T-helper 17 cell (primary cell): ENCODE data around the gene MUSTN1. TPM values are rescaled to one million over a fixed set of nuclear protein-coding genes. Genes with fewer than 3 reads are reported as not detected.

Experiments
- ATAC-seq: fragments of 150-1000 bp; cut with Tn5 transposase; 2 replicates; pipeline ENCODE4 v1.10.0; 2021; ENCODE audit warnings: mild to moderate bottlenecking, moderate library complexity
- DNase-seq, 3 donors: peaks; one replicate each; pipeline versions ENCODE4 v3.0.0 to v3.0.0-alpha.2; 2020 to 2021
- H3K9me3 ChIP-seq: one replicate; pipeline ENCODE4 v1.7.0; 2013; ENCODE audit warnings: low read length, mild to moderate bottlenecking; ENCODE audit not compliant: control insufficient read depth, poor library complexity, severe bottlenecking
- H3K27ac Mint-ChIP-seq: one replicate; pipeline ENCODE4 v1.8.0; 2022; ENCODE audit warnings: mild to moderate bottlenecking, moderate library complexity, mixed read lengths
- H3K27me3 Mint-ChIP-seq: one replicate; pipeline ENCODE4 v1.8.0; 2022; ENCODE audit warnings: mixed read lengths
- H3K36me3 Mint-ChIP-seq: one replicate; pipeline ENCODE4 v1.8.0; 2022; ENCODE audit warnings: low read depth, mixed read lengths
- H3K4me1 Mint-ChIP-seq: one replicate; pipeline ENCODE4 v1.8.0; 2022; ENCODE audit warnings: mild to moderate bottlenecking, mixed read lengths
- H3K4me3 Mint-ChIP-seq: one replicate; pipeline ENCODE4 v1.8.0; 2022; ENCODE audit warnings: mild to moderate bottlenecking, moderate library complexity, mixed read lengths
- total RNA-seq, 4 donors: library from RNA in 2 of 4; stranded (reverse) in 2 of 4; gene quantifications; one replicate each; pipeline ENCODE4 v1.2.3 and lab custom pipeline; 2022 to 2026

The MUSTN1 gene
- total RNA-seq, 2 donors from 2014 or later: 12.3 to 16.0 TPM

DNA sequence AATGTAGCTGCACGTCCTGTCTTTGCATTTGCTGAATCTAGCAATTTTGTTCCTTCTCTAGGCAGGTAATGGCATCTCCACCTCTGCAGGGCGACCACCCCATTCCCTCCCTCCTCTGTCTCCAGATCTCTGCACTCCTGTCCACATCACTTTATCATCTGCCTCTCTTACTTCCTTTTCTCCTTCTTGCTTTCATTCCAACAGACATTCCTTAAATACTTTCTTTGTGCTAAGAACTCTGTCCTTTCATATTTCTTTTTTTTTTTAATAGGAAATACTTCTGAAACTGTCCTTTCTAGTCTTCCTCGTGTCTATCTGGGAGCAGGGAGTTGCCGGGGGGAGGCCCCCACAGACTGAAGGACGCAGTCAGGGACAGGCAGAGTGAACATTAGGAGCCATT is 33.0 kb downstream of the MUSTN1 start:
- no peak for ATAC-seq
- Mint-ChIP-seq H3K27ac (no peak overlapping the region), H3K4me1 (peaks cover 2% of the 10 kb centered on the region), H3K36me3 (no peaks in the 10 kb centered on the region), H3K4me3 (no peak overlapping the region), H3K27me3 (peaks cover 7% of the 10 kb centered on the region)
- DNase-seq: no peak
- H3K9me3 ChIP-seq: no peaks in the 10 kb centered on the region

- H3K9me3 ChIP-seq: no peaks in the 10 kb centered on the region
- H3K36me3 Mint-ChIP-seq: no peaks in the 10 kb centered on the region
- H3K27ac Mint-ChIP-seq: no peak overlapping the region
- H3K27me3 Mint-ChIP-seq: peaks cover 7% of the 10 kb centered on the region
- no peak overlapping the region for H3K4me3 Mint-ChIP-seq
- no peak for DNase-seq
- no peak for ATAC-seq
- peaks cover 4% of the 10 kb centered on the region for H3K4me1 Mint-ChIP-seq
Observed at GRCh38 chr3:52800079-52800478, 34.7 kb downstream of the MUSTN1 start.

GRCh38 chr3:52798978-52799476 is 35.8 kb downstream of the MUSTN1 start:
- Mint-ChIP-seq H3K36me3 (no peaks in the 10 kb centered on the region), H3K4me1 (peaks cover 4% of the 10 kb centered on the region), H3K4me3 (no peak overlapping the region), H3K27ac (no peak overlapping the region), H3K27me3 (peaks cover 7% of the 10 kb centered on the region)
- no peak for ATAC-seq
- no peak for DNase-seq
- H3K9me3 ChIP-seq: no peaks in the 10 kb centered on the region

GRCh38 chr3:52798376-52798977 is 36.3 kb downstream of the MUSTN1 start:
- ATAC-seq: no peak
- no peaks in the 10 kb centered on the region for H3K9me3 ChIP-seq
- Mint-ChIP-seq H3K4me1 (peaks cover 4% of the 10 kb centered on the region), H3K27me3 (peaks cover 7% of the 10 kb centered on the region), H3K36me3 (no peaks in the 10 kb centered on the region), H3K4me3 (no peak overlapping the region), H3K27ac (no peak overlapping the region)
- DNase-seq: no peak

- Mint-ChIP-seq H3K36me3 (no peaks in the 10 kb centered on the region), H3K4me1 (peaks cover 2% of the 10 kb centered on the region), H3K27me3 (peaks cover 7% of the 10 kb centered on the region), H3K27ac (no peak overlapping the region), H3K4me3 (no peak overlapping the region)
- ATAC-seq (no peak), DNase-seq (no peak)
- no peaks in the 10 kb centered on the region for H3K9me3 ChIP-seq
Observed at GRCh38 chr3:52796411-52796810, 38.4 kb downstream of the MUSTN1 start.

GRCh38 chr3:52795298-52795900 is 39.4 kb downstream of the MUSTN1 start:
- no peak for DNase-seq
- H3K36me3 Mint-ChIP-seq: no peaks in the 10 kb centered on the region
- no peak for ATAC-seq
- peaks cover 2% of the 10 kb centered on the region for H3K4me1 Mint-ChIP-seq
- peaks cover 12% of the 10 kb centered on the region for H3K27me3 Mint-ChIP-seq
- H3K27ac Mint-ChIP-seq: no peak overlapping the region
- no peak overlapping the region for H3K4me3 Mint-ChIP-seq
- no peaks in the 10 kb centered on the region for H3K9me3 ChIP-seq

DNA sequence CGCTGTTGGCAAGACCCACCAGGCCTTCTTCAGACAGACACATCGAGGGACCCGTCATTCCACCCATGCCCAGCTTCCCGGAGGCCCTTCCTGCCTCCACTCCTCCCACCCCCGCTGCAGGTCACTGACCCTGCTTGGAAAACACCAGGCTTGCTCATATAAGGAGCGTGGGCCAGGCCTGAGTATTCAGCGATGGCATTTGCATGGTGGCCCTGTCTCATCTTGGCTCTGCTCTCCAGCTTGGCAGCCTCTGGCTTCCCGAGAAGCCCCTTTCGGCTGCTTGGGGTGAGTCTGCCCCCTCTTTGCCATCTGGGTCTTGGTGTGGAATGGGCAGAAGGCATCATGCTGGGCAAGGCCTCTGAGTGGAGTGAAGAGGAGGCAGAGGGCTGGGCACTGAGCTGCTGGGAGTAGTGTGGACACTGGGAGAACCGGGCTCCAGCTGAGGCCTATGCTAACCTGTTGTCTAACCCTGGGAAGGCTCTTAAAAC is 40.2 kb downstream of the MUSTN1 start, which contains the start of gene ITIH3:
ITIH3 (plus strand) TSS at position 185 of the 488 bp plus-strand sequence; CDS start at position 193, 8 bp downstream.
- Mint-ChIP-seq H3K4me3 (no peak within 1 kb of the TSS), H3K27ac (no peak within 1 kb of the TSS), H3K27me3 (peaks cover 15% of the 10 kb centered on the region), H3K4me1 (peaks cover 2% of the 10 kb centered on the region), H3K36me3 (no peaks in the 10 kb centered on the region)
- H3K9me3 ChIP-seq: no peaks in the 10 kb centered on the region
- DNase-seq (no peak), ATAC-seq (no peak)

DNA sequence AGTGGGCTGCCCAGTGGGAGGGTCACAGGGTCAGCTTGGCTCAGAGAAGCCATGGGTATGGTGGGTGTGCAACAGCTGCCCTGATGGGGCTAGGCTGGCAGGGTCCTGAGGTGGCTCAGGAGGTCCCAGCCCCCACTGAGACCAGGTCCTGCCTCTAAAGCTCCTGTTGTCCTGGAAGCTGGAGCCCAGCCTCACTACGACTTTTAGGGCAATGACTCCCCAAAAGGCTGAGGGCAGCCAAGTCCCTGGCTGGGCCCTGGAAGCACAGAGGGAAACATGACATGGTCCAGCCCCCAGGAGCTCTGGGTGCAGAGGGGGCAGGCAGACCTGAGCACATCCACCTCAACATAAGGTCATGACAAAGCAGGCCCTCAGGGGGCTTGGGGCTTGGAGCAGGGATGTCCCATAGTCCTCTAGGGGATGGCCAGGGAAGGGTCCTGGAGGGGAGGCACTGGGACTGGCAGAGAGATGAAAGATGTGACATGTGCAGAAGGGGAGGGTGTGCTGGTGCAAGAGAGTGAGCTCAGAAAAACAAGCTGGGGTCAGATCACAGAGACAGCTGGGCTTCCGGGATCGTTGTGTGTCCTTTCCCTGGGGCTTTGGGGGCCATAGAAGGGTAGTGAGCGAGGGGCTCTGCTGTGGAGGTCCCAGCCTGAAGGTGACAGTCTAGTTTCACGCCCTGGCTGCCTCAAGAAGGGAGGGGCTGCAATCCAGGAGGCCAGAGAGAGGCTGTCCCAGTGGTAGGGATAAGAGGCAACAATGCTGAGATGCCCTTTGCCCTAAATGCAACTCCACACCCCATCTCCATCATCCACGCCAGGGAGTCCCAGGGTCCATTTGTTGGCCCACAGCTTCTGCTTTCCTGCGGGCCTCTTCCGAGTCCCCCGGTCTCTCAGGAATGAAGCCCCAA is 40.9 kb downstream of the MUSTN1 start:
- H3K9me3 ChIP-seq: no peaks in the 10 kb centered on the region
- DNase-seq: no peak
- Mint-ChIP-seq H3K36me3 (no peaks in the 10 kb centered on the region), H3K27me3 (peaks cover 9% of the 10 kb centered on the region), H3K4me1 (peaks cover 3% of the 10 kb centered on the region), H3K4me3 (no peak overlapping the region), H3K27ac (no peak overlapping the region)
- ATAC-seq: no peak

GRCh38 chr3:52792961-52793695 is 41.7 kb downstream of the MUSTN1 start:
- Mint-ChIP-seq H3K27me3 (peaks cover 12% of the 10 kb centered on the region), H3K4me3 (no peak overlapping the region), H3K4me1 (peaks cover 5% of the 10 kb centered on the region), H3K27ac (no peak overlapping the region), H3K36me3 (no peaks in the 10 kb centered on the region)
- ATAC-seq (no peak), DNase-seq (no peak)
- no peaks in the 10 kb centered on the region for H3K9me3 ChIP-seq

- Mint-ChIP-seq H3K27me3 (peaks cover 15% of the 10 kb centered on the region), H3K4me1 (peaks cover 5% of the 10 kb centered on the region), H3K27ac (no peak overlapping the region), H3K4me3 (no peak overlapping the region), H3K36me3 (no peaks in the 10 kb centered on the region)
- H3K9me3 ChIP-seq: no peaks in the 10 kb centered on the region
- DNase-seq (no peak), ATAC-seq (no peak)
Observed at GRCh38 chr3:52792413-52792812, 42.4 kb downstream of the MUSTN1 start.

DNA sequence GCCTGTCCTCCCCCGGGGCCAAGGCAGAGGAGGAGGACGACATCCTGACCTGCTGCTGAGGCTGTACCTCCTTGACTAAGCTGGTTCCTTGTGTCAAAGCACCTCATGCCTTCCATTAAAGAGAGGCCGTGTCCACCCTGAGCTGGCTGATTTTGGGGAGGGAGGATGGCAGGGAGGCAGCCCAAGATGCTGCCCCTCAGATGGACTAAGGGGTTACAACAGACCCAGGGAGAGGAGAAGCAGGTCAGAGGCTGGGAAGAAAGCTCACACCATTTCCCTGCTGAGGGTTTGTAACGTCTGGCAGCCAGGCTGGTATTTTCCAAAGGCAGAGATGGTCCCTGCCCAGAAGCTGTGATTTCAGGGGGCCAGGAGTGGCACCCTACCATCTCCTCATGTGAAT is 42.9 kb downstream of the MUSTN1 start:
- no peaks in the 10 kb centered on the region for H3K9me3 ChIP-seq
- H3K27ac Mint-ChIP-seq: no peak overlapping the region
- H3K4me3 Mint-ChIP-seq: no peak overlapping the region
- no peak for DNase-seq
- H3K27me3 Mint-ChIP-seq: peaks cover 15% of the 10 kb centered on the region
- ATAC-seq: no peak
- H3K4me1 Mint-ChIP-seq: peaks cover 5% of the 10 kb centered on the region
- no peaks in the 10 kb centered on the region for H3K36me3 Mint-ChIP-seq

- H3K4me1 Mint-ChIP-seq: peaks cover 5% of the 10 kb centered on the region
- H3K27ac Mint-ChIP-seq: no peak overlapping the region
- H3K36me3 Mint-ChIP-seq: no peaks in the 10 kb centered on the region
- H3K27me3 Mint-ChIP-seq: peaks cover 15% of the 10 kb centered on the region
- DNase-seq (no peak), ATAC-seq (no peak)
- H3K9me3 ChIP-seq: no peaks in the 10 kb centered on the region
- no peak overlapping the region for H3K4me3 Mint-ChIP-seq
Observed at GRCh38 chr3:52791366-52791765, 43.5 kb downstream of the MUSTN1 start.

DNA sequence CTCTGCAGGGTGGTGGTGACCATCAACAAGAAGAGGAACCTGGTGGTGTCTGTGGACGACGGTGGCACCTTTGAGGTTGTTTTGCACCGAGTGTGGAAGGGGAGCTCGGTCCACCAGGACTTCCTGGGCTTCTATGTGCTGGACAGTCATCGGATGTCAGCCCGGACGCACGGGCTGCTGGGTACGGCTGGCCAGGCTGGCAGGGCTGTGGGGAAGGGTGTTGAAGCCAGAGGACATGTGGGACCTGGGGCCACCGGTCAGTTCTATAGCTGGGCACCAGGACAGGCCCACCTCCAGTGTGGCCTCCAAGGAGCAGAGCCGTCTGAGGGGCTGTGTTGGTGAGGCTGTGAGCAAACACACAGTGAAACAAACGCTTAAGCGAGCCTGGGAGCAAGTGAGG is 44.1 kb downstream of the MUSTN1 start:
- no peak overlapping the region for H3K4me3 Mint-ChIP-seq
- peaks cover 15% of the 10 kb centered on the region for H3K27me3 Mint-ChIP-seq
- H3K36me3 Mint-ChIP-seq: no peaks in the 10 kb centered on the region
- ATAC-seq (no peak), DNase-seq (no peak)
- no peak overlapping the region for H3K27ac Mint-ChIP-seq
- H3K9me3 ChIP-seq: no peaks in the 10 kb centered on the region
- H3K4me1 Mint-ChIP-seq: peaks cover 3% of the 10 kb centered on the region
